ENCODE data around the gene MRPS26.
"Not testable (repeated sequence)": the region's sequence is repeated elsewhere in the genome, so short reads cannot be mapped to it uniquely, and the experiment has no call there.

MRPS26 gene

DNA sequence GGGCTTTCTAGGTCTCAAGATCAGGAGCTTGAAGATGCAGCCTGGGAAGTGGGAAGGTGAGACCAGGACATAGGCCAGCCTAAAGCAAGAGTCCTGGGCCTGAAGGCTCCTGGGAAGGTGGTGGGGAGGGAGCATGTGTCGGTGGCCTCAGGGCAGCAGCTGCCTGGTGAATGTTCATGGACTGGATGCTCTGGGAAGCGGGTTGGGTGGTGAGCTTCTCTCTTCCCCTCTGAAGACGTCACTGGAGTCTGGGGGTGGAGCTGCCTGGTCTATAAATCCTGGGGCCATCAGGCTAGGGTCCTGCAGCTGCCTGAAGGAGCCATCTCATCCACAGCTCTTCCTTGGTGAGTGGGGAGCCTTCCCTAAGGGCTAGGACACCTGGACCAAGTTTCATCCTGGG lies 2.5 kb upstream of the MRPS26 start, which contains the start of gene GNRH2:
Gene GNRH2, plus strand, starts transcription at position 301 of the 400 bp plus-strand sequence. CDS start 793 bp downstream, outside the sequence.
- DNase-seq = no peak

DNA sequence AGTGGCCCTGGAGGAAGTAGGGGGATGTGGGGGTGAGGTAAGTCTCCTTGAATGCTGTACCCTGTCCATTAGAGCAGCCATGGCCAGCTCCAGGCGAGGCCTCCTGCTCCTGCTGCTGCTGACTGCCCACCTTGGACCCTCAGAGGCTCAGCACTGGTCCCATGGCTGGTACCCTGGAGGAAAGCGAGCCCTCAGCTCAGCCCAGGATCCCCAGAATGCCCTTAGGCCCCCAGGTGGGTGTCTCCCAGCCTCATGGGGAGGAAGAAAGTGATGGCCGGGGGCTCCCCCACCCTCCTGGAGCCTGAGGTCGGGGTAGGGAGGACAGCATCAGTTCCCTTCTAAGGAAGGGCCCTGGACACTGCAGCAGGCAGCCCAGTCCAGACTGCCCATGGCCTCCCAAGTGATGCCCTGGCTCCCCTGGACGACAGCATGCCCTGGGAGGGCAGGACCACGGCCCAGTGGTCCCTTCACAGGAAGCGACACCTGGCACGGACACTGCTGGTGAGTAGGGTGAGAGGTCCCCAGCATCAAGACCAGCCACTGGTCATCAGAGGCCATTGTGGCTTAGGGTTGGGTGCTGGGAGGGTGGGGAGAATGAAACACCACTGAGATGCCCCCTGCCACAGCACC lies 1.4 kb upstream of the MRPS26 start:
- no peak for DNase-seq

DNA sequence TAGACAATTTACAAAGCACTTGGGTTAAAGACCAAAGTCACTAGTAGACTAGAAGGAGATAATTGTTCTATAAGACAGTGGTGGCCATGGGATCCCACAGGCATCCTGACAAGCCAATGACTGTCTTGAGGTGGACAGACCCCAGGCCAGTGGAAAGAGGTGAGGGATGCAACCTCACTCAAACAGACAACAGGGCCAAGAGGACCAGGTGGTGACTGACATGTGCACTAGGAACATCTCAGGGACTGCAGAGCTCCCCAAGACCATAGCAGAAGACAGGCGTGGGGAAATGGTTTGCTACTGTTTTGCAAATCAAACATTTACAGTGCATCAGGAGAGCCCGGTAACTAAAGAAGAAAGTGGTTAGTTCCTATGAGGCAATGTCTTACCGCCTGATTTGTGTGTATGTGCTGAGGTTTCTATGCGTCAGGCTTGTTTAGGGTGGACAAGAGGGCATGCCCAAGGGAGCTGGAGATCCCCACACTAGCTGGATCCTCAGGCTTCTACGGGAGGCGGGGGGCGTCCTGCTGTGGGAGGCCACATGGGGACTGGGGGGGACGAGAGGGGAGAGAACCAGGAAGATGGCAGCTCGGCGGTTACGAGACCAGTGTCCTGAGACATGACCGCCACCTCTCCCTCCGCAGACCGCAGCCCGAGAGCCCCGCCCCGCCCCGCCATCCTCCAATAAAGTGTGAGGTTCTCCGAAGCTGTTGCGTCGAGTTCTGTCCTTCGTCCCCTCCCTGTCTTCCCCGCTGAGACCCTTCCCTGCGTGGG lies 623 bp upstream of the MRPS26 start:
- DNase-seq = no peak

DNA sequence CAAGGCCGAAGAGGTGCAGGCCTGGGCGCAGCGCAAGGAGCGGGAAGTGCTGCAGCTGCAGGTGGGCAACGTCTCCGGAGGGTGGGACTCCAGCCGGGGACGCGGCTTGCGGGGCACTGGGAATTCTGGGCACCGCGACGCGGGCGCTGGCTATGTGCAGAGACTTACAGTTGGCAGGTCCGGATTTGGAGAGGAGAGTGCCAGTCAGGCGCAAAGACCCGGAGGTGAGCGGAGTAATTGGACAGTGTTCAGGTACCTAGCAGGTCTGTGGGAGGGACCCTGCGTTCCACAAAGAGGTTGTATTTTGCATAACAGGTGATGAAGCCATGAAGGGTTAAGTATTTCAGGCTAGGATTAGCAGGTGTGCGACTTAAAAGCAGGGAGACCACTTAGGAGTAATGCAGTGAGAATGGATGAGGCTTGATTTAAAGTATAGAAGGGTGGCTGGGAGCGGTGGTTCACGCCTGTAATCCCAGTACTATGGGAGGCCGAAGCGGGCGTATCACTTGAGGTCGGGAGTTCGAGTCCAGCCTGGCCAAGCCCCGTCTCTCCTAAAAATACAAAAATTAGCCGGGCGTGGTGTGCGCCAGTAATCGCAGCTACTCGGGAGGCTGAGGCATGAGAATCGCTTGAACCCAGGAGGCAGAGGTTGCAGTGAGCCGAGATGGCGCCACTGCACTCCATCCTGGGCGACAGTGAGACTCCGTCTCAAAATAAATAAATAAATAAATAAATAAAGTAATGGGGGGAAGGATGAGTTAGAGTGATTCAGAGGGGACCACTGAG lies 1.0 kb downstream of the MRPS26 start:
- no peak for DNase-seq

DNA sequence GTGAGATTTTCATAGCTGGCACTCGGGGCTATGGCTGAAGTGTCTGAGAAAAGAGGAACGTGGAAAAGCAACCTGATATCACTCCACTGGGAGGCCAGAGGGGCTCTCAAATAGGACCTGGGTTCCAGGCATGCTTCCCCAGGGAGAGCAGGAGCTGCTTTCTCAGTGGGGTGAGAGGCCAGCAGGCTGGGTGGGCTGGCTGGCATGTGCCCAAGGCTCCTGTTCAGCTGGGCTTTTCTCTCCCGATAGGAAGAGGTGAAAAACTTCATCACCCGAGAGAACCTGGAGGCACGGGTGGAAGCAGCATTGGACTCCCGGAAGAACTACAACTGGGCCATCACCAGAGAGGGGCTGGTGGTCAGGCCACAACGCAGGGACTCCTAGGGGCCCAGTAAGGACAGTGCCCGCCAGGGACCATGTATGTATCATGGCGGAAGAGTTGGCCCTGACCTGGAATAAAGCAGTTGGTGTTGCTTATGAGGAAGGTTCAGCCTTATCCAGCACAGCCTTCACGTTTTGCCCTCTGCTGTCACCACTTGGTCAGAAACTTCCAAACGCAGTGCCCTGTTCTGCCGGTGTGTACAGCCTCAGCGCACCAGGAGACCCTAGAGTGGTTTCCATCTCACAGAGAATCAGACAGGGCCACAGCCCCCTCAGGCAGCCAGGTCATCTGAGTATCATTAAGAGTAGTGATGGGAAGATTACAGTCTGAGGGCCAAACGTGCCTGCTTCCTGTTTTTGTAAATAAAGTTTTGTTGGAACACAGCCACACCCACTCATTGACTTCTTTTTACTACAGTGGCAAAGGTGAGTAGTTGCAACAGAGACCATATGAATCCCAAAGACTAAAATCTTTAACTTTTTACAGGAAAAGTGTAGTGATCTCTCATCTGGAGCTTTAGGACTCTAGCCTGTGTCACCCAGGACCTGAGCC lies 1.9 kb downstream of the MRPS26 start:
- DNase-seq = no peak

DNA sequence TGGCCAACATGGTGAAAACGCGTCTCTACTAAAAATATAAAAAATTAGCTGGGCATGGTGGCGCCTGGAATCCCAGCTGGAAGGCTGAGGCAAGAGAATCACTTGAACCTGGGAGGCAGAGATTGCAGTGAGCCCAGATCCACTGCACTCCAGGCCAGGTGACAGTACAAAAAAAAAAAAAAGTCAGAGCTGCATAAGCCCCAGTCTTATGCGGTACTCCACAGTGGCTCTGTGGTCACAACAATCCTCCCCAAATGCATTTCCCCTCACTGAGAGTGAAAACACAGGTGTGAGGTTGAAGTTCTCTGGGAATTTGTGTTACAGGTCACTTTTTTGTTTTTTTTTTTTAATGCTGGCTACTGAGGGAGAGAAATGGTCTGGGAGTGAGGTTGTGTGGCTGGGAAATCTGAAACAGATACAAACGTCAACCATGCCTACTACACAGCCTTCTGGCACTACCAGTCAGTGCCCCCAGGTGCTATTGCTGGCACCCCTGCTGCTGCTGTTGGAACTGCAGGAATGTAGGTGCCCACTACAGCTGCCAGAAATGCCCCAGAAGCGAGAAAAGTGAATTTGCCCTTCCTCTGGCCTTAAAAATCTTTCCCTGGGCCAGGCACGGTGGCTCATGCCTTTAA lies 5.7 kb downstream of the MRPS26 start:
- no peak for DNase-seq

DNA sequence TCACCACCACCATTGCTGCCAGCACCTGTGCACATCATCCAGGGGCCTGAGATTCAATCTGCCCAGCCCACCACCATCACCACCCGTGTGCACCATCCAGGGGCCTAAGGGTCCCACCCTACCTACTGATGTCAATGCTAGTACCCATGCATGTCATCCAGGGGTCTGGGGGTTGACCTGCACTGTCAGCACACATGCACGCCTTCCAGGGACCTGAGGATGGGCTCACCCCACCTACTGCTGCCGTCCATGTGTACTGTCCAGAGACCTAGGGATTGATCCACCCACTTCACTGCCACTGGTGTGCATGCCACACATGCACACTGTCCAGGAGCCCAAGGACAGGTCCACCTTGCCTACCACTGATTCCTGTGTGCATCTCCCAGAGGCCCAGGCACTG lies 13.6 kb downstream of the MRPS26 start:
- no peak for DNase-seq

DNA sequence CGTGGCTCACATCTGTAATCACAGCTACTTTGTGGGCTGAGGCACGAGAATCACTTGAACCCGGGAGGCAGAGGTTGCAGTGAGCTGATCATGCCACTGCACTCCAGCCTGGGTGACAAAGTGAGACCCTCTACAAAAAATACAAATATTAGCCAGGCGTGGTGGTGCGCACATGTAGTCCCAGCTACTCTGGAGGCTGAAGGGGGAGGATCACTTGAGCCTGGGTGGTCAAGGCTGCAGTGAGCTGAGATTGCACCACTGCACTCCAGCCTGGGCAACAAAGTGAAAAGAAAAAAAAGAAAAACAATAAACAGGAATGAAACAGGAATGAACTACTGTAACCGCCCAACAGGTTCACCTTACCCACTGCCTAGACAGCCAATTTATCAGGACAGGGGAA lies 18.3 kb downstream of the MRPS26 start:
- not testable (repeated sequence) for DNase-seq

DNA sequence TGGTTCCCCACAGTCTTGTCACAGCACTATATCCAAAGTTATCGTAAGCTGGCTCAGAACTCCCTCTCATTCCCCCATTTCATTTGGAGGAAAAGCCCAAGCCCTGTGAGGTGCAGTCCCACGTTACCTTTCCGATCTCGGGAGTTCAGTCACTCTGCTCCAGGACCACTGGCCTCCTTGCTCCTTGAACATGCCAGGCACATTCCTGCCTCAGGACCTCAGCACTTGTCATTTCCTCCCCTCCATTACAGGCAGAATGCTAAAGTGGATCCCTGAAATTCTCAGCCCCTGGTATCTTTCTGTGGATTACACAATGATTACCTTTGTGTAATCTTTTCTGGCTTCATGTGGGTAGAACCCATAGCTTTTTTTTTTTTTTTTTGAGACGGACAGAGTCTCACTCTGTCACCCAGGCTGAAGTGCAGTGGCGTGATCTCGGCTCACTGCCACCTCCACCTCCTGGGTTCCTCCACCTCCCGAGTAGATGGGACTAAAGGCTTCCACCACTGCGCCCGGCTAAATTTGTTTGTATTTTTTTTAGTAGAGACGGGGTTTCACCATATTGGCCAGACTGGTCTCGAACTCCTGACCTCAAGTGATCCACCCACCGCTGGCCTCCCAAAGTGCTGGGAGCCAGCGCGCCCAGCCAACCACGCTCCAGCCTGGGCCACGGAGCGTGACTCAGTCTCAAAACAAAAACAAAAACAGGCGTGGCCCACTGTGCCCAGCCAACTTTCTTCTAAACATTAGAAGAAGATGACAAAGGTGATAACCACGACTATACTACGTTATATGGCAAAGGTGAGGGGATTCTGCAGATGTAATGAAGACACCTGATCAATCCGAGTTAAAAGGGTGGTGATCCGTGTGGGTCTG lies 21.5 kb downstream of the MRPS26 start:
- DNase-seq = no peak

DNA sequence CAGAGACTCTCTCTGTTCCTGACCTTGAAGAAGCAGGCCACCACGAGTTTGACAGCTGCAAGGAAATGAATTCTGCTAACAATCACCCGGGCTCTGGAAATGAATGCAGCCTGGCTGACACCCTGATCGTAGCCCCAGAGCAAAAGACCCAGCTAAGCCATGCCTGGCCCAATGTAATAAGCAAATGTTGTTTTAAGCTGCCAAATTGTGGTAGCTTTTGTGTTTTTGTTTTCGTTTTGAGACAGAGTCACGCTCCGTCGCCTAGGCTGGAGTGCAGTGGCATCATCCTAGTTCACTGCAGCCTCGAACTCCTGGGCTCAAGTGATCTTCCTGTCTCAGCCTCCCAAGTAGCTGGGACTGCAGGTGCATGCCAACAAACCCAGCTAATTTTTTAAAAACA lies 22.2 kb downstream of the MRPS26 start:
- DNase-seq = no peak

DNA sequence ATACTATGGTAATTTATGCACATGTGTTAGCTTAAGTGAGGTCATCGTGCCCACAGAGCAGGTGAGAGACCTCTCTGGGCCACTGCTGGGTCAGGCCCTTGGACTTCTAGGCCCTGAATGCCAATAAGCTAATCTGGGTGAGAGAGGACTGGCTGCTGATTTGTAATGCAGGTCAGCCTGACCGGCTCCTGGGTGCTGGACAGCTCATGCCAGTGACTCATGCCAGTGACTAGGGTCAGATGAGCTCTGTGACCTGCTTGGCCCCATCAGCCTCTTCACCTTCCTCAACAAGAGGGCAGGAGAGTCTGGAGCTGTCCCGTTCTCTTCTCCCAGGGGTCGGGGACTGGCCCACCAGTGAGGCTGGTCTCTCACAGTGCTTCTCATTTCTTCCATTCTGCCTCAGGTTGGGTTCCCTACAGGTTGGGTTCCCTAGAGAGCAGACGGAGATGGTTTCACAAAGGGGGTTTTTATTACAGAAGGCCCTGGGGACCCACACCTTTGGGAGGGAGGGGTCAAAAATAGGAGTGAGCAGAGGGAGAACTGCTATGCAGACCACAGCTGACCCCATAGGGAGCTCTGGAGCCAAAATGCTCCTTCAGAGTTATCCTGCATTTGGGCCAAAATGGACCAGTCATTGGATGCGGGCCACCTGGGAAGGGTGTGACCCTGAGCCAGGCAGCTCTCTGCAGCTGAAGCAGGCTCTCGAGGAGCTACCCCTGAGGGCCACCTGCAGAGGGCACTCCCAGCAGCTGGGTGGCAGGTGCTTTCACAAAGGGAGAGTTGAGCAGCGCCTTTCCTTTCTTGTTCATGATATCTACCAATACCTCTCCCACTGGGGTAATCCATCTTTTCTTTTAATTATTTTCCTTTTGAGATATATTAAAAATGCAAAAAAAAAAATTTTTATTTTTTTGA lies 23.4 kb downstream of the MRPS26 start:
- DNase-seq = peak; percentile 37

DNA sequence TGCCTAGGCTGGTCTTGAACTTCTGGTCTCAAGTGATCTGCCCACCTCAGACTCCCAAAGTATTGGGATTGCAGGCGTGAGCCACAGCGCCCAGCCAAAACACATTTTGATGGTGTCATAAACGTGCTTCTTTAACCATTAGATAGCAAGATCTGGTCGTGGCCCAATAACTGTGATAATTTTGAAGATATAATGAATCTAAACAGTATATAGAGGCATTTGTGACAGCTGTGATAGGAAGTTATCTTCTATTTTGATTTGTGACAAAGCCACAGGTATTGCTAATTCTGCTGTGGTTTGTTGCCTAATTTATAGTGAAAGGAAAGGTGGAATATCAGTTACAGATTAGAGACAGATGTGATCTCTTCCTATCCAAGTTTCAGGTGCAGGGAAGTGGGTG lies 24.9 kb downstream of the MRPS26 start:
- DNase-seq = no peak

DNA sequence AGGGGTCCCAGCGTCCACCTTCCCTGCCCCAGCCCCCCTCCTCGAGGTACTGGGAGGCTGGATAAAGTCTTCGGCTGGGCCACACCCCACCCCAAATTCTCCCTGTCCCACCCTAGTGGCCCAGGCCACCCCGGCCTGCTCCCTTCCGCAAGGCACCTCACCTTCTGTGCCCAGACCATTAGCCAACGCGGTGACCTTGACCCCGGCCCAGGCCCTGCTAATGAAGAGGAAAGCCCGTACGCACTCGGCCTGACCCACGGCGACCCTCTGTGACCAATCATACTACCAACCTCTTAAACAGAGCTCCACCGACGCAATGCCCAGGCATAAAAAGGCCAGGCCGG lies 25.4 kb downstream of the MRPS26 start:
- no peak for DNase-seq

DNA sequence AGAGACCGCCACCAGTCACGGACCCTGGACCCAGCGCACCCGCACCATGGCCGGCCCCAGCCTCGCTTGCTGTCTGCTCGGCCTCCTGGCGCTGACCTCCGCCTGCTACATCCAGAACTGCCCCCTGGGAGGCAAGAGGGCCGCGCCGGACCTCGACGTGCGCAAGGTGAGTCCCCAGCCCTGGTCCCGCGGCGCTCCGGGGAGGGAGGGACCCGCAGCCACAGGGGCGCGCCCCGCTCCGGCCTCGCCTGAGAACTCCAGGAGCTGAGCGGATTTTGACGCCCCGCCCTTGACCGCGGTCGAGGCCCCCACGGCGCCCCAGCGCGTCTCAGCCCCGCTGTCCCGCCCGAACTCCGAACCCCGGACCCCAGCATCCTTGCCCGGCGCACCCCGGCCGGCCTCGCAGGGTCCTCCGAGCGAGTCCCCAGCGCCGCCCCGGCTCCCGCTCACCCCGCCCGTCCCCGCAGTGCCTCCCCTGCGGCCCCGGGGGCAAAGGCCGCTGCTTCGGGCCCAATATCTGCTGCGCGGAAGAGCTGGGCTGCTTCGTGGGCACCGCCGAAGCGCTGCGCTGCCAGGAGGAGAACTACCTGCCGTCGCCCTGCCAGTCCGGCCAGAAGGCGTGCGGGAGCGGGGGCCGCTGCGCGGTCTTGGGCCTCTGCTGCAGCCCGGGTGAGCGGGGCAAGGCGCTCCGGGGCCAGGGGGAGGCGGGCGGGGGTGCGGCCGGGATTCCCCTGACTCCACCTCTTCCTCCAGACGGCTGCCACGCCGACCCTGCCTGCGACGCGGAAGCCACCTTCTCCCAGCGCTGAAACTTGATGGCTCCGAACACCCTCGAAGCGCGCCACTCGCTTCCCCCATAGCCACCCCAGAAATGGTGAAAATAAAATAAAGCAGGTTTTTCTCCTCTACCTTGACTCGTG lies 26.0 kb downstream of the MRPS26 start, which contains the start of gene OXT:
Gene OXT, plus strand, starts transcription at position 11 of the 920 bp plus-strand sequence. Its CDS starts 36 bp downstream, at position 47.
- DNase-seq = peak; percentile 58

DNA sequence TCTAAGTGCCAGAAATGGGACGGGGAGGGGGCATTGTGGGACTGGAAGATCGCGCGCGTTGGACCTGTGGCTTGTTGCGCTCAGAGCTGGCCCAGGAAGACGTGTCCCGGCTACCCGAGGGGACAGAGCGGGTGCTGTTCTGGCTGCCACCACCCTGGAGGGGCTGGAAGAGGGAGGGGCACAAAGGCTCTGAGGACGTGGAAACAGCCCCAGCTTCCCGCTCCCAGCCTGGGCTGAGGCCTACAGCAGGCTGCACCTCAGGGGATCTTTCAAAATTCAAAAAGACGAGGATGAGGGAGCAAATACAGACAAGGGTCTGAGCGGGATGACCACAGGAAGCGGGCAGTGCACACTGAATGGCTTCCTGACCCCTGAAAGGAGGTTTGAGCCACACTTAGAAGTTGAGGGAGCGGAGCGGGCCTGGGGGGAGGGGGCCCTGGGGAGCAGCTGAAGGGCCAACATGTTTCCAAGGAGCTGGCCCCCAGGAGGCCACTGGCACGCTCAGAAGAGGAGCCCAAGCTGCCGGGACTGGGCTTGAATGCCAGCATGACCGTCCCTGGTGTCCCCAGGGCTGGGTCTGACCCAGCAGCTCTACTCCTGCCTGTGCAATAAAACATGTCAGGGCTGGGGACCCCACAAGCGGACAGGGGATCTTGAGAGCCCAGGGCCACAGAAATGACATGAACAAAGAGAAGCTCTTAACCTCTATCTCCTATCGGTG lies 26.8 kb downstream of the MRPS26 start:
- no peak for DNase-seq

DNA sequence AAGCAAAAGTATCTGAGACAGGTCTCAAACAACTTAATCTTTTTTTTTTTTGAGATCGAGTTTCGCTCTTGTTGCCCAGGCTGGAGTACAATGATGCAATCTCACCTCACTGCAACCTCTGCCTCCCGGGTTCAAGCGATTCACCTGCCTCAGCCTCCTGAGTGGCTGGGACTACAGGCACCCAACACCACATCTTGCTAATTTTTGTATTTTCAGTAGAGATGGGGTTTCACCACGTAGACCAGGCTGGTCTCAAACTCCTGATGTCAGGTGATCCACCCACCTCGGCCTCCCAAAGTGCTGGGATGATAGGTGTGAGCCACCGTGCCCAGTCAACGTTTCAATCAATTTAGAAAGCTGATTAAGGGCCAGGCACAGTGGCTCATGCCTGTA lies 27.4 kb downstream of the MRPS26 start:
- DNase-seq = not testable (repeated sequence)

DNA sequence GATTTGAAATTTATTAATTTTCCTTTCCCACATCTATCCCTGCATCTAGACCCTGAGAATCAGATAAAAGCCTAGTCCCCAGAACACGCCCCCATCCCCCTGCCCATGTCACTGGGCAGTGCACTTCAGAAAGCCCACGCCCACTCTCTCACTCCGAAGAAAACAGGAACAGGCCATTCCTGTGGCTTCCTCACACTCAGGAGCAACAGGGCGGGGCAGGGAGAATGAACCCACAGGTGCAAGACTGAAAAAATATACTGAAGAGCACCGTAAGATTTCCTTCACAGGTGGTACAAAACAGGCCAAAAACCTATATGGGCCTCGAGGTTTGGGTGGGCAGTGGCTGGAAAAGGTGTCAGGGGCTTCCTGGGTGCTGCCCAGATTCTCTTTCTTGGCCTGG lies 29.0 kb downstream of the MRPS26 start:
- DNase-seq = no peak

DNA sequence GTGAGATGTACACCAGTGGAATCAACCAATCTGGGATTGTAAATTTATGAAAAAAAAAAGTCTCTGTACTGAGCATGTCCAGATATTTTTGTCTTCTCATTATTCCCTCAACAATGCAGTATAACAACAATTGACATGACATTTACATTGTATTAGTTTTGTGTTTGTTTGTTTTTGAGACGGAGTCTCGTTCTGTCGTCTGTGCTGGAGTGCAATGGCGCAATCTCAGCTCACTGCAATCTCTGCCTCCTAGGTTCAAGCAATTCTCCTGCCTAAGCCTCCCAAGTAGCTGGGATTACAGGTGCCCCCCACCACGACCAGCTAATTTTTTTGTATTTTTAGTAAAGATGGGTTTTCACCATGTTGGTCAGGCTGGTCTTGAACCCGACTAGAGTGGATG lies 29.5 kb downstream of the MRPS26 start:
- not testable (repeated sequence) for DNase-seq
